ENCODE results near the gene ISY1.
"Not testable (repeated sequence)": the region's sequence is repeated elsewhere in the genome, so short reads cannot be mapped to it uniquely, and the experiment has no call there.

ISY1 gene

GRCh38 chr3:129144786-129145185 is 16.1 kb downstream of the ISY1 start:
- DNase-seq (ENCODE audit: extremely low spot score), result no peak
- POLR2A ChIA-PET, result no interaction called here
- CTCF ChIA-PET, result interaction anchor here (1.2 to 2.2 kb wide), 4 partner anchors 10 to 26 kb away, joined by 3 to 8 read pairs (median 4); partner anchors contain the start of gene RAB43
- TF ChIP-seq CTCF (IDR thresholded peaks at IDR 0.05; ENCODE audit: control extremely low read depth, extremely low read depth, low read depth, missing control alignments), result no peak

- POLR2A ChIA-PET, result not testable (repeated sequence)
- CTCF ChIA-PET, result interaction anchor here (1.5 kb wide), 1 partner anchor 16 kb away, joined by 4 read pairs; no protein-coding TSS in a partner anchor
These were observed 19.9 kb downstream of the ISY1 start for GRCh38 chr3:129141011-129141410.

GRCh38 chr3:129139911-129140310 is 21.0 kb downstream of the ISY1 start:
- ChIA-PET CTCF (interaction anchor here (1.5 kb wide), 1 partner anchor 15 kb away, joined by 4 read pairs; no protein-coding TSS in a partner anchor), POLR2A (interaction anchor here (0.6 kb wide), 1 partner anchor 23 kb away, joined by 3 read pairs; no protein-coding TSS in a partner anchor)
- no peak for DNase-seq (ENCODE audit: extremely low spot score)
- TF ChIP-seq CTCF (IDR thresholded peaks at IDR 0.05; ENCODE audit: control extremely low read depth, extremely low read depth, low read depth, missing control alignments), result no peak

More at GRCh38 chr3:129141011-129141410, 19.9 kb downstream of the ISY1 start:
- not testable (repeated sequence) for DNase-seq (ENCODE audit: extremely low spot score)

- POLR2A ChIA-PET, result not testable (repeated sequence)
- CTCF ChIA-PET, result interaction anchor here (0.6 kb wide), 1 partner anchor 13 kb away, joined by 3 read pairs; no protein-coding TSS in a partner anchor
These were observed 24.6 kb downstream of the ISY1 start for GRCh38 chr3:129136275-129136674.

GRCh38 chr3:129132097-129132866 is 28.6 kb downstream of the ISY1 start:
- DNase-seq (ENCODE audit: extremely low spot score), result no peak
- TF ChIP-seq CTCF (IDR thresholded peaks at IDR 0.05; ENCODE audit: control extremely low read depth, extremely low read depth, low read depth, missing control alignments), result no peak
- ChIA-PET CTCF (interaction anchor here (1.1 to 1.2 kb wide), 3 partner anchors 13 to 114 kb away, joined by 3 to 5 read pairs (median 3); no protein-coding TSS in a partner anchor), POLR2A (interaction anchor here (0.6 kb wide), 1 partner anchor 146 kb away, joined by 7 read pairs; the partner anchor contains the start of gene HMCES)

More at GRCh38 chr3:129136275-129136674, 24.6 kb downstream of the ISY1 start:
- DNase-seq (ENCODE audit: extremely low spot score), result not testable (repeated sequence)

- no peak for TF ChIP-seq CTCF (IDR thresholded peaks at IDR 0.05; ENCODE audit: control extremely low read depth, extremely low read depth, low read depth, missing control alignments)
- ChIA-PET CTCF (interaction anchor here (1.1 to 1.6 kb wide), 3 partner anchors 10 to 114 kb away, joined by 3 to 5 read pairs (median 3); partner anchors contain the start of gene RAB43), POLR2A (interaction anchor here (0.6 kb wide), 1 partner anchor 147 kb away, joined by 7 read pairs; the partner anchor contains the start of gene HMCES)
These were observed 29.3 kb downstream of the ISY1 start for GRCh38 chr3:129131465-129132088.

GRCh38 chr3:129130291-129130813 is 30.5 kb downstream of the ISY1 start:
- CTCF ChIA-PET, result interaction anchor here (1.6 kb wide), 1 partner anchor 9 kb away, joined by 3 read pairs; the partner anchor contains the start of gene RAB43
- TF ChIP-seq CTCF (IDR thresholded peaks at IDR 0.05; ENCODE audit: control extremely low read depth, extremely low read depth, low read depth, missing control alignments), result no peak
- POLR2A ChIA-PET, result no interaction called here
- DNase-seq (ENCODE audit: extremely low spot score), result no peak

More at GRCh38 chr3:129131465-129132088, 29.3 kb downstream of the ISY1 start:
- DNase-seq (ENCODE audit: extremely low spot score), result no peak
